IPS-18c (cell line): Measurements from ENCODE around the gene CAB39.

ENCODE experiments used
- H3K4me3 ChIP-seq: 2 replicates; pipeline ENCODE4 v1.7.0; 2013; ENCODE audit warnings: low read depth, mild to moderate bottlenecking, low read length, moderate library complexity; ENCODE audit not compliant: insufficient read depth
- H3K9me3 ChIP-seq: one replicate; pipeline ENCODE4 v1.6.1; 2013; ENCODE audit warnings: mild to moderate bottlenecking, low read length, moderate library complexity; ENCODE audit not compliant: control insufficient read depth, insufficient read depth

CAB39 gene

DNA sequence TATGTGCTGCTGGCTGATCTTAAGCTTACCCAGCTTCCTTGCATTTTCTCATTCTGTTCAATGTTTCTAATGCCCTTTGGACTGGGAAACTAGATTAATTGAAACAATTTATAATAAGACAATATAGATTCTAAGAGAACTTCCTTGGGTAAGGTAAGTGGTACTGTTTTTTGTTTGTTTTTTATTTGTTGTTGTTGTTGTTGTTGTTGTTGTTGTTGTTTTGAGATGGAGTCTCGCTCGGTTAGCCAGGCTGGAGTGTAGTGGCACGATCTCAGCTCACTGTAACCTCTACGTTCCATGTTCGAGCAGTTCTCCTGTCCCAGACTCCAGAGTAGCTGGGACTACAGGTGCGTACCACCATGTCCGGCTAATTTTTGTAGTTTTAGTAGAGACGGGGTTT lies 49.1 kb downstream of the CAB39 start:
- H3K9me3 ChIP-seq, result no peaks in the 10 kb centered on the region
- no peak overlapping the region for H3K4me3 ChIP-seq

DNA sequence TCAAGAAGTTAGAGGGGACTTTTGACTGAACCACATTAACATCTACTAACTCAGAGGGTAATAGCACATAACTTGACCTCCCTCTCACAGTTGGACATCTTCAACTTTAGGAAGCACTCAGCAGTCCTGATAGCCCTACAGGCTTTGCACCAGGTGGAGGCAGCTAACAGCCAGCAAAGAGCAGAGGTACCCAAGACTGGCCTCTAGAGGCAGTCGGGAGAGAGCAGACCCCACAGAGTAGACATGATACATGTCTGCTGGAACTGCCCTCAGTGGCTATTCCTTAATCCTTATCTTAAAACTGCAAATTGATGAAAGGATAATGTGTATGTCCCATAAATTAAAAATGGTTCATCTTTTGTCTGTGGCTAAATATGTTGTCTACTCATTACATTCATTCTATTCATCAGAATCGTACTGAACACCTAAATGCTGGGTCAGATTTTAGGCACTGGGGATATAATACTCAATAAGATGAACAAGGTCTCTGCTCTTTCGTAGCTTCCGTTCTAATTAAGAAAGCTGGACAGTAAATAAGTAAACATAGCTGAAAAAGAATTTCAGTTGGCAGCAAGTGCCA lies 49.8 kb downstream of the CAB39 start:
- H3K9me3 ChIP-seq, result no peaks in the 10 kb centered on the region
- no peak overlapping the region for H3K4me3 ChIP-seq

- no peaks in the 10 kb centered on the region for H3K9me3 ChIP-seq
- H3K4me3 ChIP-seq, result no peak overlapping the region
Observed at GRCh38 chr2:230764346-230764745, 51.7 kb downstream of the CAB39 start.

DNA sequence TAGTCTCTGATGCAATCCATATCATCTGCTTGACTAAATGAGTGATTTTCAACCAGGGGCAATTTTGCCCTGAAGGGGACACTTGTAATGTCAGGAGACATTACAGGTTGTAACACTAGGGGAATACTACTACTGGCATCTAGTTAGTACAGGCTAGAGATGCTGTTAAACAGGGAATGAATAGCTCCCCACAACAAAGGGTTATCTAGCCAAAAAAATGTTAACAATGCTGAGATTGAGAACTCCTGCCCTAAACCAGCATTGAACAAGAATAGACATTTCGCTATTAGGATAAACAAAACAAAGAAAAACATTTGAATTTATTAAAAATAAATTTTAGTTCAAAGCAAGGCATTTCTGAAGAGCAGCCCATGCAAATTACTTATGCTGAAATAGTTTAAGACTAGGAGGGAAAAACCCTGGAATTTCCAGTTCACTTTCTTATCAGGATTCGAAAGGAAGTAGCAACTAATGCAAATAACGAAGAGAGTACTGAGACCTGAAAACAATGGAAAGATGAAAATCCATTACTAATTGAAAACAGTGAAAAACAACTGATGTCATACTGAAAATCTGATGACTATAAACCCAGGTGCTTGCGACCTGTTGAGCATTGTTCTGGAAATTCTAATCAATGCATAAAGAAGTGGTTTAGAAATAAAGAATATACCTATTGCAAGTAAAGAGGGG lies 53.1 kb downstream of the CAB39 start:
- no peak overlapping the region for H3K4me3 ChIP-seq

GRCh38 chr2:230767862-230768388 lies 55.3 kb downstream of the CAB39 start:
- Histone ChIP-seq H3K9me3 (no peaks in the 10 kb centered on the region), H3K4me3 (no peak overlapping the region)

More for the DNA sequence above, 53.1 kb downstream of the CAB39 start:
- no peaks in the 10 kb centered on the region for H3K9me3 ChIP-seq

DNA sequence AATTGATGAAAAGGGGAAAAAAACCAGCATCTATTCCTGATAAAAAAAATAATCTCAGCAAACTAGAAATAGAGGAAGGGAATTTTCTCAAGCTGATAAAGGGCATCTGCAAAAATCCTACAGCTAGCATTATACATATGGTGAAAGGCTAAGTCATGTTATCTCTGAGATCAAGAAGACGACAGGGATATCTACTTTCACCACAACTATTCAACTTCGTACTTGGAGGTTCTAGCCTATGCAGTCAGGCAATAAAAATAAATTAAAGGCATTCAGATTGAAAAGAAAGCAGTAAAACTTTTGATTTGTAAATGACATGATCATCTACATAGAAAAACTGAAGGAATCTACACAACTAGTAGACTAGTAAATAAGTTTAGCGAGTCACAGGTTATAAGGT lies 58.2 kb downstream of the CAB39 start:
- no peak overlapping the region for H3K4me3 ChIP-seq
- no peaks in the 10 kb centered on the region for H3K9me3 ChIP-seq

- Histone ChIP-seq H3K9me3 (no peaks in the 10 kb centered on the region), H3K4me3 (no peak overlapping the region)
Observed at GRCh38 chr2:230772156-230772555, 59.5 kb downstream of the CAB39 start.

- Histone ChIP-seq H3K9me3 (no peaks in the 10 kb centered on the region), H3K4me3 (no peak overlapping the region)
Observed at GRCh38 chr2:230773039-230773773, 60.6 kb downstream of the CAB39 start.

DNA sequence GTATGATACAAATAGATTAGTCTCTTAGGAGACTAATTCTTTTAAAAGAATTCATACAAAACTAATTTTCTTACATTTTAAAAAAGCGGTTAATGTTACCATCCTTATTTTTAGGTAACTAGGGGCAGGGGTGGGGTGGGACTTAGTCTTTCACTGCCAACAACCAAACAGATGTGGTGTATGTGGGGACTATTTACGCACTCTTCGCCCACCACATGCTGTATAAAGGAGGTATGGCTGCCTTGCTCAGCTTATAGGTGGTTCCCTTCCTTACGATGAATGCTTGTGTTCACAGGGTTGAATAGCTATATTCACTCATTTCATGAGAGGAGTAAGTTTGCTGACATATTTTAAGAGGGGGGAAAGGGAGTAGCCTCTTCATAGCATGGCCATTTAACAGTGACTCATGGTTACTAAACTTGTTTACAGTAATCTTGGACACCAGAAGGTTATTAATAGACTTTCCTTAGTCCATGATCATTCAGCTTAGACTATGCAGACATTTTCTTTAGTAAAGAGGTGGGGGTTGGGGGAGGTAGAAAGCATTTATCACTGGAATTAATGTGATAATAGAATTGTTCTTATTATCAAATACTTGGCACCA lies 61.8 kb downstream of the CAB39 start:
- Histone ChIP-seq H3K9me3 (no peaks in the 10 kb centered on the region), H3K4me3 (no peak overlapping the region)

GRCh38 chr2:230775737-230776136 lies 63.1 kb downstream of the CAB39 start:
- no peak overlapping the region for H3K4me3 ChIP-seq
- H3K9me3 ChIP-seq, result no peaks in the 10 kb centered on the region

DNA sequence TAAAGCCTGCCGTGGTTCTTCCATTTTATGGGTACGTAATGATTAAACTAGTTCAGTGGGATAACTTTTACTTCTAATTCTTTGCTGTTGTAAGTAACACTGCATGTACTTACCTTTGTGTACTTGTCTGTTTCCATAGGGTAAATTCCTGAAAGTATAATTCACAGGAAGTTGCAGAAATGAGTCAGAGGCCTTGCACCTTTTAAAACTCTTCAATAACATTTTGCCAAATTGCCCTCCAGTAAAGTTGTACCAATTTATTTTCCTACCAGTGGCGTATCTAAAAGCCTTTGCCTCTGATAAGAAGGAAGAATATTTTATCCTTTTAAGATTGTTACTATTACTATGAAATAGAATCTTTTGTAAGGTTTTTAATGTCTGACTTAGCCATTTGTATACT lies 65.1 kb downstream of the CAB39 start:
- no peaks in the 10 kb centered on the region for H3K9me3 ChIP-seq

GRCh38 chr2:230778350-230779063 lies 65.9 kb downstream of the CAB39 start:
- no peak overlapping the region for H3K4me3 ChIP-seq
- peaks cover 2% of the 10 kb centered on the region for H3K9me3 ChIP-seq

More for the DNA sequence above, 65.1 kb downstream of the CAB39 start:
- no peak overlapping the region for H3K4me3 ChIP-seq

GRCh38 chr2:230779126-230779525 lies 66.5 kb downstream of the CAB39 start:
- peaks cover 2% of the 10 kb centered on the region for H3K9me3 ChIP-seq
- no peak overlapping the region for H3K4me3 ChIP-seq

GRCh38 chr2:230779607-230780006 lies 67.0 kb downstream of the CAB39 start:
- peaks cover 2% of the 10 kb centered on the region for H3K9me3 ChIP-seq

GRCh38 chr2:230781130-230781797 lies 68.6 kb downstream of the CAB39 start:
- peaks cover 2% of the 10 kb centered on the region for H3K9me3 ChIP-seq
- no peak overlapping the region for H3K4me3 ChIP-seq

More at GRCh38 chr2:230779607-230780006, 67.0 kb downstream of the CAB39 start:
- H3K4me3 ChIP-seq, result no peak overlapping the region

- Histone ChIP-seq H3K9me3 (peaks cover 2% of the 10 kb centered on the region), H3K4me3 (no peak overlapping the region)
Observed at GRCh38 chr2:230783101-230783500, 70.5 kb downstream of the CAB39 start.

GRCh38 chr2:230784795-230785194 lies 72.2 kb downstream of the CAB39 start:
- no peak overlapping the region for H3K4me3 ChIP-seq
- peaks cover 5% of the 10 kb centered on the region for H3K9me3 ChIP-seq
